GM12878 (cell line): ENCODE results near the gene MSANTD3. TPM values are rescaled to one million over a fixed set of nuclear protein-coding genes. Genes with fewer than 3 reads are reported as not detected.

Experiments used
- ATAC-seq: fragments of 200-7000 bp; cut with Tn5 transposase; 3 replicates; pipeline ENCODE4 v1.9.1; 2020; ENCODE audit warnings: mild to moderate bottlenecking, moderate library complexity
- BruUV-seq: library from RNA; stranded (reverse); fragments of 400-500 nt; replicated peaks from 2 replicates; lab custom pipeline; 2021; lab: Mats Ljungman, UMichigan
- CTCF ChIA-PET: fragments of 300-600 bp; sonication (Branson Sonifier 250); formaldehyde crosslinking; extraction: SDS; loops from one replicate; lab custom pipeline; 2021; ENCODE audit warnings: inconsistent platforms; lab: Yijun Ruan, JAX
- POLR2A ChIA-PET: fragments of 350-600 bp; formaldehyde crosslinking; extraction: SDS; loops from one replicate; lab custom pipeline; 2021; ENCODE audit warnings: inconsistent platforms; lab: Charles Lee
- RAD21 ChIA-PET: fragments of 300-600 bp; sonication (Branson Sonifier 250); formaldehyde crosslinking; loops from one replicate; lab custom pipeline; 2023; ENCODE audit warnings: antibody characterized with exemption; ENCODE audit not compliant: unreplicated experiment; lab: Charles Lee
- SMC1A ChIA-PET: fragments of 300-600 bp; sonication (Branson Sonifier 250); formaldehyde crosslinking; loops from one replicate; lab custom pipeline; 2023; ENCODE audit not compliant: unreplicated experiment, uncharacterized antibody; lab: Charles Lee
- DNase-seq: peaks from one replicate; pipeline ENCODE4 v3.0.0-alpha.2; 2011; ENCODE audit warnings: low read depth, low spot score
- FAIRE-seq: peaks from 3 replicates; lab custom pipeline; 2011; peaks lifted over from hg19 to GRCh38; lab: Jason Lieb, UNC
- H2AFZ ChIP-seq: 2 replicates; pipeline ENCODE4 v1.6.0; 2011; ENCODE audit warnings: low read depth, low read length, control low read depth; ENCODE audit not compliant: control insufficient read depth
- H3K27ac ChIP-seq: 2 replicates; pipeline ENCODE4 v1.5.1; 2011; ENCODE audit warnings: control low read depth; ENCODE audit not compliant: control insufficient read depth, insufficient read depth
- H3K27me3 ChIP-seq, 2 experiments: replicated peaks in 1 of 2; 2 replicates each; pipeline versions ENCODE4 v1.6.0 to v1.6.1; 2011; ENCODE audit warnings: low read length in 1 of 2; ENCODE audit not compliant: control insufficient read depth in 2 of 2, insufficient read depth in 2 of 2
- H3K36me3 ChIP-seq, 2 experiments: 2 replicates each; pipeline ENCODE4 v1.5.1; 2011; ENCODE audit warnings: low read length in 1 of 2; ENCODE audit not compliant: control insufficient read depth in 2 of 2, insufficient read depth in 2 of 2
- H3K4me1 ChIP-seq: 2 replicates; pipeline ENCODE4 v1.6.1; 2011; ENCODE audit warnings: mild to moderate bottlenecking, low read length, moderate library complexity, mixed read lengths; ENCODE audit not compliant: control insufficient read depth, insufficient read depth
- H3K4me2 ChIP-seq: 2 replicates; pipeline ENCODE4 v1.6.0; 2011; ENCODE audit warnings: control low read depth; ENCODE audit not compliant: control insufficient read depth, insufficient read depth
- H3K4me3 ChIP-seq: fragments of 200-600 bp; sonication (generic); 2 replicates; pipeline ENCODE4 v1.5.1; 2016
- H3K79me2 ChIP-seq: 2 replicates; pipeline ENCODE4 v1.6.0; 2011; ENCODE audit warnings: low read length; ENCODE audit not compliant: control insufficient read depth, insufficient read depth
- H3K9ac ChIP-seq: 2 replicates; pipeline ENCODE4 v1.8.0; 2011; ENCODE audit warnings: low read length, control low read depth, mixed read lengths; ENCODE audit not compliant: control insufficient read depth, insufficient read depth
- H3K9me3 ChIP-seq: replicated peaks from 3 replicates; pipeline ENCODE4 v1.5.1; 2011; ENCODE audit warnings: mild to moderate bottlenecking, low read length; ENCODE audit not compliant: control insufficient read depth, insufficient read depth
- H4K20me1 ChIP-seq: 2 replicates; pipeline ENCODE4 v1.6.0; 2011; ENCODE audit not compliant: control insufficient read depth, insufficient read depth
- FOS ChIP-seq: IDR thresholded peaks from 3 replicates; pipeline ENCODE4 v1.6.1; 2011; ENCODE audit warnings: borderline replicate concordance; ENCODE audit not compliant: insufficient read length; ENCODE audit errors: extremely low read depth
- HDAC2 ChIP-seq: fragments of 200-600 bp; sonication (generic); IDR thresholded peaks from 2 replicates; pipeline ENCODE4 v1.6.1; 2017
- PAX5 ChIP-seq: IDR thresholded peaks from 2 replicates; pipeline ENCODE4 v1.6.1; 2011; ENCODE audit warnings: low read depth, low read length, borderline replicate concordance
- SPI1 ChIP-seq: IDR thresholded peaks from 2 replicates; pipeline ENCODE4 v1.6.1; 2011; ENCODE audit warnings: low read depth, mild to moderate bottlenecking, low read length, moderate library complexity, borderline replicate concordance; ENCODE audit not compliant: insufficient read depth
- TCF3 ChIP-seq: IDR thresholded peaks from 2 replicates; pipeline ENCODE4 v1.6.1; 2012; ENCODE audit warnings: low read depth, mild to moderate bottlenecking, low read length, borderline replicate concordance; ENCODE audit not compliant: insufficient read depth
- ZBED1 ChIP-seq: IDR thresholded peaks from 2 replicates; pipeline ENCODE4 v1.6.1; 2016; ENCODE audit warnings: borderline replicate concordance
- WGBS: methylation state at CpG from one replicate; pipeline ENCODE4 v1.1.6; 2016; ENCODE audit warnings: low lambda C conversion rate; ENCODE audit not compliant: insufficient replicate concordance, insufficient coverage; ENCODE audit errors: missing lambda C conversion rate; 5-methylcytosine and 5-hydroxymethylcytosine counted together
- in situ Hi-C: fragments of 300-500 bp; cut with MboI; formaldehyde crosslinking; loops from 9 replicates; pipeline ENCODE4 v1.14.3; 2018; ENCODE audit warnings: mixed read lengths
- intact Hi-C: fragments of 100-400 bp; cut with micrococcal nuclease; formaldehyde crosslinking; loops from one replicate; pipeline ENCODE4 v1.14.2; 2022; ENCODE audit not compliant: unreplicated experiment
- polyA plus RNA-seq, 11 experiments: library from polyadenylated mRNA; depleted of rRNA in 4 of 11; unstranded in 6 of 11; stranded (reverse) in 5 of 11; fragments of >200 nt; fragmentation: Nextera tagmentation in 4 of 11; fragmentation: Illumina TruSeq in 1 of 11; extraction: Ambion mirVana in 4 of 11; extraction: Trizol in 1 of 11; gene quantifications; 1 replicate in 1 of 11; 2 replicates in 10 of 11; pipeline versions ENCODE4 v1.2.1 to v1.2.3, GENCODE V29; 2011 to 2016; ENCODE audit warnings: inconsistent platforms in 2 of 11, missing spikeins in 2 of 11, low read depth in 1 of 11
- total RNA-seq, 4 experiments: library from RNA; depleted of rRNA in 3 of 4; stranded (reverse); fragments of >200 nt in 3 of 4; fragmentation: Illumina TruSeq in 1 of 4; extraction: Trizol in 1 of 4; gene quantifications; 2 replicates each; pipeline versions ENCODE4 v1.2.1 to v1.2.3, GENCODE V29; 2013 to 2021
- TF ChIP-seq, protein P1 (sequence below): fragments of 150-350 bp; IDR thresholded peaks from 2 replicates; pipeline ENCODE4 v1.6.1; 2016; ENCODE audit warnings: low read depth, low read length

The MSANTD3 gene
- total and polyA plus RNA-seq, 10 of the 15 experiments (the other 5 are each of a cell fraction or from before 2014, with no cell fraction given), result 5.8 to 21.2 (median 14.7) TPM

DNA sequence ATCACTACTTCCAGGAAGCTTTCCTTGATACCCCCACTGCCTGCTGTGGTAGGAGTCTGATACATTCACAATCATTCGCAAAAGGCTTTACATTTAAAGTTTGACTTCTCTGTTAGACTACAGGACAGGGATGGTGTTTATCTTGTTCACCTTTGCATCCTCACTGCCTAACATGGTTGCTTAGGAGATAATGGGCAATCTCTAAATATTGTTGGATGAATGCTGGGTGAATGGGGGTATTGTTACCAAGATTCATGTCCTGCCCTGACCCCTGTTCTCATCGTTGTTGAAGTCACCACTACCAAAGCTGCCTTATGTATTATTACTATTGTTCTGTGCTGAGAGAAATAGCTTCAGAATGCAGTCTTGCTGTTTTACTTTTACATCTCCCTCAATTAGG, 38.3 kb downstream of the MSANTD3 start:
- Histone ChIP-seq H3K79me2 (no peaks in the 10 kb centered on the region), H3K4me1 (no peaks in the 10 kb centered on the region), H3K27ac (no peak overlapping the region), H3K36me3 (no peaks in the 10 kb centered on the region), H3K4me2 (no peak overlapping the region), H3K27me3 (no peaks in the 10 kb centered on the region; a peak in 1 of 4 replicates), H3K9ac (no peak overlapping the region), H4K20me1 (no peaks in the 10 kb centered on the region), H3K4me3 (no peak overlapping the region), H2AFZ (no peak overlapping the region), H3K9me3 (no peaks in the 10 kb centered on the region)
- ChIA-PET CTCF (no interaction called here), POLR2A (interaction anchor here (0.5 kb wide), 1 partner anchor 32 kb away, joined by 7 read pairs; no protein-coding TSS in a partner anchor), RAD21 (no interaction called here), SMC1A (interaction anchor here (0.6 kb wide), 1 partner anchor 28 kb away, joined by 3 read pairs; no protein-coding TSS in a partner anchor)
- 47% methylated on average over 2 of the region's 2 CpGs for WGBS
- in situ Hi-C loops, result no loop called here
- no peak for DNase-seq
- intact Hi-C loops, result no loop called here
- TF ChIP-seq ZBED1 (no peak), FOS (no peak), TCF3 (no peak), SPI1 (no peak), PAX5 (no peak), HDAC2 (no peak)
- TF ChIP-seq, protein P1, sequence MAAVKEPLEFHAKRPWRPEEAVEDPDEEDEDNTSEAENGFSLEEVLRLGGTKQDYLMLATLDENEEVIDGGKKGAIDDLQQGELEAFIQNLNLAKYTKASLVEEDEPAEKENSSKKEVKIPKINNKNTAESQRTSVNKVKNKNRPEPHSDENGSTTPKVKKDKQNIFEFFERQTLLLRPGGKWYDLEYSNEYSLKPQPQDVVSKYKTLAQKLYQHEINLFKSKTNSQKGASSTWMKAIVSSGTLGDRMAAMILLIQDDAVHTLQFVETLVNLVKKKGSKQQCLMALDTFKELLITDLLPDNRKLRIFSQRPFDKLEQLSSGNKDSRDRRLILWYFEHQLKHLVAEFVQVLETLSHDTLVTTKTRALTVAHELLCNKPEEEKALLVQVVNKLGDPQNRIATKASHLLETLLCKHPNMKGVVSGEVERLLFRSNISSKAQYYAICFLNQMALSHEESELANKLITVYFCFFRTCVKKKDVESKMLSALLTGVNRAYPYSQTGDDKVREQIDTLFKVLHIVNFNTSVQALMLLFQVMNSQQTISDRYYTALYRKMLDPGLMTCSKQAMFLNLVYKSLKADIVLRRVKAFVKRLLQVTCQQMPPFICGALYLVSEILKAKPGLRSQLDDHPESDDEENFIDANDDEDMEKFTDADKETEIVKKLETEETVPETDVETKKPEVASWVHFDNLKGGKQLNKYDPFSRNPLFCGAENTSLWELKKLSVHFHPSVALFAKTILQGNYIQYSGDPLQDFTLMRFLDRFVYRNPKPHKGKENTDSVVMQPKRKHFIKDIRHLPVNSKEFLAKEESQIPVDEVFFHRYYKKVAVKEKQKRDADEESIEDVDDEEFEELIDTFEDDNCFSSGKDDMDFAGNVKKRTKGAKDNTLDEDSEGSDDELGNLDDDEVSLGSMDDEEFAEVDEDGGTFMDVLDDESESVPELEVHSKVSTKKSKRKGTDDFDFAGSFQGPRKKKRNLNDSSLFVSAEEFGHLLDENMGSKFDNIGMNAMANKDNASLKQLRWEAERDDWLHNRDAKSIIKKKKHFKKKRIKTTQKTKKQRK, result no peak
- FAIRE-seq, result no peak
- no peak for ATAC-seq
- no TSS peak for BruUV-seq
